Astrocyte (in vitro differentiated cells and primary cell): ENCODE data around the gene FHIT. TPM values are rescaled to one million over a fixed set of nuclear protein-coding genes. Genes with fewer than 3 reads are reported as not detected.

ENCODE experiments used
- DNase-seq: peaks from one replicate; pipeline ENCODE4 v3.0.0-alpha.2; 2010; ENCODE audit warnings: low read depth
- FAIRE-seq: peaks from 2 replicates; lab custom pipeline; 2011; peaks lifted over from hg19 to GRCh38; lab: Jason Lieb, UNC
- H2AFZ ChIP-seq: 2 replicates; pipeline ENCODE4 v1.6.0; 2012; ENCODE audit warnings: low read depth, low read length, inconsistent platforms
- H3K27ac ChIP-seq: 2 replicates; pipeline ENCODE4 v1.5.1; 2011; ENCODE audit warnings: low read depth, low read length, inconsistent platforms
- H3K27me3 ChIP-seq: 2 replicates; pipeline ENCODE4 v1.6.0; 2011; ENCODE audit warnings: low read length, inconsistent platforms; ENCODE audit not compliant: insufficient read depth
- H3K36me3 ChIP-seq: 2 replicates; pipeline ENCODE4 v1.5.1; 2011; ENCODE audit warnings: low read length, inconsistent platforms; ENCODE audit not compliant: insufficient read depth
- H3K4me1 ChIP-seq: 2 replicates; pipeline ENCODE4 v1.5.1; 2011; ENCODE audit warnings: low read length, inconsistent platforms; ENCODE audit not compliant: insufficient read depth
- H3K4me2 ChIP-seq: 2 replicates; pipeline ENCODE4 v1.6.0; 2012; ENCODE audit warnings: low read length, inconsistent platforms
- H3K4me3 ChIP-seq: 2 replicates; pipeline ENCODE4 v1.5.1; 2011; ENCODE audit warnings: low read depth, mild to moderate bottlenecking, low read length, inconsistent platforms; ENCODE audit not compliant: insufficient read depth
- H3K79me2 ChIP-seq: 2 replicates; pipeline ENCODE4 v1.6.0; 2012; ENCODE audit warnings: mild to moderate bottlenecking, low read length, inconsistent platforms; ENCODE audit not compliant: insufficient read depth
- H3K9ac ChIP-seq: 2 replicates; pipeline ENCODE4 v1.6.0; 2012; ENCODE audit warnings: mild to moderate bottlenecking, low read length, inconsistent platforms
- H3K9me3 ChIP-seq: 2 replicates; pipeline ENCODE4 v1.5.1; 2012; ENCODE audit warnings: low read depth, mild to moderate bottlenecking, low read length, inconsistent platforms; ENCODE audit not compliant: insufficient read depth
- H4K20me1 ChIP-seq: 2 replicates; pipeline ENCODE4 v1.6.0; 2012; ENCODE audit warnings: low read length, inconsistent platforms; ENCODE audit not compliant: insufficient read depth
- H3K27ac Mint-ChIP-seq: one replicate; pipeline ENCODE4 v1.8.0; 2021; ENCODE audit warnings: mild to moderate bottlenecking, mixed read lengths; ENCODE audit not compliant: unreplicated experiment
- H3K27me3 Mint-ChIP-seq: one replicate; pipeline ENCODE4 v1.8.0; 2021; ENCODE audit warnings: low read depth, mixed read lengths; ENCODE audit not compliant: unreplicated experiment
- H3K36me3 Mint-ChIP-seq: one replicate; pipeline ENCODE4 v1.8.0; 2021; ENCODE audit warnings: low read depth, mixed read lengths; ENCODE audit not compliant: unreplicated experiment
- H3K4me1 Mint-ChIP-seq: one replicate; pipeline ENCODE4 v1.8.0; 2021; ENCODE audit warnings: low read depth, mixed read lengths; ENCODE audit not compliant: unreplicated experiment
- H3K4me3 Mint-ChIP-seq: one replicate; pipeline ENCODE4 v1.8.0; 2021; ENCODE audit warnings: mild to moderate bottlenecking, moderate library complexity, mixed read lengths; ENCODE audit not compliant: unreplicated experiment
- H3K9me3 Mint-ChIP-seq: one replicate; pipeline ENCODE4 v1.8.0; 2021; ENCODE audit warnings: mild to moderate bottlenecking, mixed read lengths; ENCODE audit not compliant: unreplicated experiment
- CTCF ChIP-seq: IDR thresholded peaks from 2 replicates; pipeline ENCODE4 v1.5.1; 2011; ENCODE audit warnings: low read depth, mild to moderate bottlenecking, inconsistent platforms, low read length, moderate library complexity; ENCODE audit not compliant: insufficient read depth
- EZH2 ChIP-seq: IDR thresholded peaks from 2 replicates; pipeline ENCODE4 v1.6.1; 2012; ENCODE audit warnings: mild to moderate bottlenecking, low read length, inconsistent platforms; ENCODE audit not compliant: insufficient read depth
- total RNA-seq: library from RNA; stranded (reverse); gene quantifications from 2 replicates; pipeline ENCODE4 v1.2.1, GENCODE V29; 2021

Gene FHIT
- total RNA-seq, 1 donor from 2014 or later, result 6.7 TPM

DNA sequence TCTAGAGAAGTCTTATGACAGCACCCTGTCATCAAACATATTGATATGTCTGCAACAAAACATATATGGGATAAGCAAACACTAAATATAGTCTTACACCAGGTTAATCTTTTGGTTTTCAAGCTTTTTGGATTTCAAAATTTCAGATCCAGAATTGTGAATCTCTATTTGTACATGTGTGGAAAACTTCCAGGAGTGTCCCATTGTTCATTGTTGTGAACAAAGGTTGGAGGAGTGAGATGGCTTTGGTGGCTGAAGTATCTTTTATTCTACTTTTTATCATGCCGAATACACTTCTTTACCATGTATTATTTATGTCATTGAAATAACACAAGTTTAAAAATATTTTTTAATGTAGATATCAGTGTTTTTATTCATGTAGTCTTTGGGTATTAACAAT, 5.9 kb upstream of the FHIT start:
- FAIRE-seq, result no peak
- Histone ChIP-seq H3K9me3 (no peaks in the 10 kb centered on the region), H3K4me1 (no peaks in the 10 kb centered on the region), H3K4me2 (no peak overlapping the region), H3K27ac (no peak overlapping the region), H2AFZ (no peak overlapping the region), H3K27me3 (no peaks in the 10 kb centered on the region), H4K20me1 (no peaks in the 10 kb centered on the region), H3K9ac (no peak overlapping the region), H3K36me3 (no peaks in the 10 kb centered on the region), H3K4me3 (no peak overlapping the region), H3K79me2 (no peaks in the 10 kb centered on the region)
- H3K27me3 Mint-ChIP-seq, result no peaks in the 10 kb centered on the region
- no peak overlapping the region for H3K4me3 Mint-ChIP-seq
- TF ChIP-seq CTCF (no peak), EZH2 (no peak)
- no peaks in the 10 kb centered on the region for H3K4me1 Mint-ChIP-seq
- no peaks in the 10 kb centered on the region for H3K36me3 Mint-ChIP-seq
- no peak for DNase-seq
- peaks cover 7% of the 10 kb centered on the region for H3K9me3 Mint-ChIP-seq
- no peak overlapping the region for H3K27ac Mint-ChIP-seq

DNA sequence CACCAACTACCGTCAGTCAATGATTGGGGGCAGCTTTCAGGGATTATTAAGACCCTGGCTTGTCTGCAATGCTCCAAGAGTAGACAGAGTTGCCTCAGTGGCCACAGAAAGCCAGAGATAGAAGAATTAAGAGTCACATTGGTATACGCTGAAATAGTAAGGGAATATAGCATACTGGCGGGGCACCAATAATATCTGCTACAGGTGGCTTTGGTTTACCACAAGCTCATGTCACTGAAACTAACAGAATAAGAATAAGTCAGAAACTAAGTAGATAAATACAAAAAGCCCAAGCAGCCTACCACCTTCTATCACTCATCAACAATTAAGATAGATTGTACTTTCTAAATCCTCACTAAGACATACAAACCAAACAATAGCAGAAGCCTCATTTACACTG, 2.5 kb upstream of the FHIT start:
- H3K4me3 Mint-ChIP-seq, result no peak overlapping the region
- H3K9me3 Mint-ChIP-seq, result no peaks in the 10 kb centered on the region
- Histone ChIP-seq H3K79me2 (no peaks in the 10 kb centered on the region), H3K9me3 (no peaks in the 10 kb centered on the region), H2AFZ (no peak overlapping the region), H4K20me1 (no peaks in the 10 kb centered on the region), H3K9ac (no peak overlapping the region), H3K36me3 (no peaks in the 10 kb centered on the region), H3K27ac (no peak overlapping the region), H3K4me1 (no peaks in the 10 kb centered on the region), H3K4me2 (no peak overlapping the region), H3K27me3 (no peaks in the 10 kb centered on the region), H3K4me3 (no peak overlapping the region)
- FAIRE-seq (no peak), DNase-seq (no peak)
- no peak for TF ChIP-seq EZH2
- TF ChIP-seq CTCF, result no peak
- H3K4me1 Mint-ChIP-seq, result peaks cover 6% of the 10 kb centered on the region
- no peak overlapping the region for H3K27ac Mint-ChIP-seq
- H3K36me3 Mint-ChIP-seq, result no peaks in the 10 kb centered on the region
- no peaks in the 10 kb centered on the region for H3K27me3 Mint-ChIP-seq

DNA sequence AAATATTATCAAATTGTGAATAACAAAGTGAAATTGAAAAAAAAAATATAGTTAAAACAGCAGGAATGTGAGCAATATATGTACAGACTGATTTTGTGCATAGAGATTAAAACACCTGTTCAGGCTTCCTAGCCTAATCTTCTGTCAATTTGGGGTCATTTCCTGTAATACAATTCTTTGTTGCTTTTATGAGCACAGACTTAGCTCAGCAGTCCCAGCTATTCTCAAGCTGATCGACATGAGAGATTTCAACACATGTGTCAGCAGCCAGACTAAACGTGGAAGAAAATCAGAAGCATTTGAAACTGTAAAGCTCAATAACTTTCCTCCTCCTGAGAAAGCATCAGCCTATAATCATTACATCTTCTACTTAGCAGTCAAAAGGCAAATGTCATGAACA, 1.6 kb upstream of the FHIT start:
- H3K4me2 ChIP-seq, result no peak overlapping the region
- Mint-ChIP-seq H3K9me3 (no peaks in the 10 kb centered on the region), H3K4me3 (no peak overlapping the region), H3K4me1 (peaks cover 6% of the 10 kb centered on the region), H3K27me3 (no peaks in the 10 kb centered on the region), H3K27ac (no peak overlapping the region), H3K36me3 (no peaks in the 10 kb centered on the region)
- H4K20me1 ChIP-seq, result no peaks in the 10 kb centered on the region
- H3K4me1 ChIP-seq, result no peaks in the 10 kb centered on the region
- TF ChIP-seq EZH2, result no peak
- no peak for TF ChIP-seq CTCF
- H3K79me2 ChIP-seq, result no peaks in the 10 kb centered on the region
- DNase-seq (no peak), FAIRE-seq (no peak)
- H3K27ac ChIP-seq, result no peak overlapping the region
- no peaks in the 10 kb centered on the region for H3K27me3 ChIP-seq
- H3K36me3 ChIP-seq, result no peaks in the 10 kb centered on the region
- no peaks in the 10 kb centered on the region for H3K9me3 ChIP-seq
- no peak overlapping the region for H3K4me3 ChIP-seq
- H2AFZ ChIP-seq, result no peak overlapping the region
- no peak overlapping the region for H3K9ac ChIP-seq
